NCI-H524 treated with DMSO at 0.1 percent for 48 hours (cell line): ENCODE data around the gene MTCL1.

Experiments
- DNase-seq: peaks from one replicate; lab custom pipeline; 2025; lab: John Stamatoyannopoulos, UW

The MTCL1 gene

DNA sequence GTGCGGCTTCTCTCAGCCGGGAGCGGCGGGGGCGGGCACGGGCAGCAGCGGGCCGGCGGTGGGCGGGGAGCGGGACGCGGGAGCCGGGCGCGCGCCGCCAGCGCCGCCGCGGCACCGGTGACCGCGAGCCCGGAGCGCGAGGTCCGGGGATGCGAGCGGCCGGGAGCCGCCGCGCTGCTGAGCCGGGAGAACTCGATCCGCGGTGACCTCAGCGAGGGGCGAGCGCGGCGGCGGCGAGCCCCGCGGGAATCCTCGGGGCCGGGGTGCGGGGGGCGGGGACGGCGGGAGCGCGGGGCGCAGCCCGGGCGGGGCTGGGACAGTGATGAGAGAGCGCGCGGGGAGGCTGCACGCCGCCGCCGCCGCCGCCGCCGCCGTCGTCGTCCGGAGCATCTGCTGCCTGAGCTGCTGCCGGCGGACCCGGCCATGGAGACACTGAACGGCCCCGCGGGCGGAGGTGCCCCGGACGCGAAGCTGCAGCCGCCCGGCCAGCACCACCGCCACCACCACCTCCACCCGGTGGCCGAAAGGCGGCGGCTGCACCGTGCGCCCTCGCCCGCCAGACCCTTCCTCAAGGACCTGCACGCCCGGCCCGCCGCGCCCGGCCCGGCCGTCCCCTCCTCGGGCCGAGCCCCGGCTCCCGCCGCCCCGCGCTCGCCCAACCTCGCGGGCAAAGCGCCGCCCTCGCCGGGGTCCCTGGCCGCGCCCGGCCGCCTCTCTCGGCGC is at the start of gene MTCL1:
MTCL1 (plus strand) TSS at position 319 of the 723 bp plus-strand sequence; CDS start at position 424, 105 bp downstream.
- DNase-seq: no peak

DNA sequence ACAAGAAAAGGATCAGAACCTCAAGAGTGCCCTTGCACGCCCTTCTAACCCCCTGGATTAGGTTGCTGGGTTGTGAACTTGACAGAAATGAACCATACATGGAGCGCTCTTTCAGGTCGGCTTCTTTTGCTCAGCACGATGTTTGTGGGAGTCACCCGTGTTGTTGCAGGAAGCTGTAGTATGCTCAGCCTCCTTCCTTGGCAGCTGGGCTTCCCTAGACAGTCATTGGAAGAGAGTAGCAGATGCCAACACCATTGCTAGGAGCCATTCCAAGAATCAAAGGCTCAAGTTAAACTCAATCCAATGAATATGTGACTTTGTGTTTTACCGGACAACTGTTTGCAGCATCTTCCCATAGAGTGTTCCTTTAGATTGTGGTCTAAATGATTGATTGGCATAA is 49.1 kb upstream of the MTCL1 start:
- no peak for DNase-seq

DNA sequence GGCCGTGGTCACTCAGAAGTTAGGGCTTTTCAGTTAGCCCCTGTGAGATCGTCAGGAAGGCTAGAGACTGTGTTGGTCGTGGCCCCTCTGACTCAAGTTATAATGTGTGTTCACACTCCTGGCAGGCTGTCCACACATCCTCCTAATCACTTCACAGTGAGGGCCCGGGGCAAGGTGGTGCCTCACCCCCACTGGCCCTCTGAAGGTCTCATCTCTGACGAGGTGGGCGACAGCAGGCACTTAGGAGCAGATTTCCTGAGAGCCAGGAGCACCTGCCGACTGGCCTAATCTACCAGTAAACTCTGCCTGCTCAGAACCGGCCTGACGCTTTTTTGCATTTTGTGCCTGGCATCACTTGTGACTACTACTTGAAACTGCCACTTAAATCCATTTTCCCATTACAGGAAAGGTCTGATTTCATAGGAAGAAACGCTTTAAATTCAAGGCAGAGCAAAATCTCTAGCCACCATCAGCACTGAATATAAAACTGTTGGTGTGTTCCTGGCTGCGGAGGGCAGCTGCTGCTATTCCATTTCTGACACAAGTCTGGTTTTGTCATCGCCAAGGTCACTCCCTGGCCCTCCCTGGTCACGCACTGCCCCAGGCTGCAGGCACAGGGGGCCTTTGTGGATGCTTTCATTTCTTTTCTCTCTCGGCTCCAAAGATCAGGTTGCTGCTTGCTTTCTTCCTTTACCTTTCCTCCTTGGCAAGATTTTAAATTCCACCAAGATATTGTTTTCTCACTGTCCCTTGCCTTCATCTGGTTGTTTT is 48.1 kb upstream of the MTCL1 start:
- peak; percentile 85 for DNase-seq

- DNase-seq: peak; percentile 46
Measured at GRCh38 chr18:8657873-8658470, 47.4 kb upstream of the MTCL1 start.

- DNase-seq: no peak
Measured at GRCh38 chr18:8658858-8659485, 46.4 kb upstream of the MTCL1 start.

- no peak for DNase-seq
Measured at GRCh38 chr18:8659609-8660242, 45.6 kb upstream of the MTCL1 start.

GRCh38 chr18:8660316-8660715 is 45.0 kb upstream of the MTCL1 start:
- no peak for DNase-seq

- DNase-seq: peak; percentile 36
Measured at GRCh38 chr18:8661754-8662559, 43.4 kb upstream of the MTCL1 start.

DNA sequence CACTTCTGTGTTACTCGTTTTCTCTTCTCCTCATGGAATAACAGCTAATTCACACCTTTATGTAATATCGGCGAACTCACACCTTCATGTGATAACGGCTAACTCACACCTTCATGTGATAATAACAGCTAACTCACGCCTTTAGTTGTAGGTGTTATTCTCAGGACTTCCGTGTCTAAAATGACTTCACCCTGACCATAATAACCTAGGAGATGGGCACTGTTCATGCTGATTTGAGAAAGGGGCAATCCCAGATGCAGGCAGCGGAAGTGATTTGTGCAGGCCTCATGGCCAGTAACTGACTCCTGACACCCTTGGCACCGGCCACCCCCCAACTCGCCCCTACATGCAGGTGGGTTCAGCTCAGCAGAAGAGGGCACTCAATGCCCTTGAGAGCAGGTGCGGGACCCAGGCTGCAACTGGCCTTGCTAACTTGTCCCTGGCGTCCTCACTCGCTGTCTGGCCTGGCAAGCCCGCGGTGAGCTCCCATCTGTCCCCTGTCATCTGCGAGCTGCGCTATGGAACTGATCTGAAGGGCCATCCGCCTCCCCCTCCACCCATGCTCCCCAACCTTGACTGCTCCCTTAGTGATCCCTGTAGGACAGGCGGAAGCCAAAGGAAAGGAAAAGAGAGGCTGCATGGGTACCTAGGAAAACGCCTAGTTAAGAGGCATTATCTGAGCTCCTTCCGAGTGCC is 42.6 kb upstream of the MTCL1 start:
- DNase-seq: peak; percentile 31

- no peak for DNase-seq
Measured at GRCh38 chr18:8667846-8668245, 37.5 kb upstream of the MTCL1 start.

DNA sequence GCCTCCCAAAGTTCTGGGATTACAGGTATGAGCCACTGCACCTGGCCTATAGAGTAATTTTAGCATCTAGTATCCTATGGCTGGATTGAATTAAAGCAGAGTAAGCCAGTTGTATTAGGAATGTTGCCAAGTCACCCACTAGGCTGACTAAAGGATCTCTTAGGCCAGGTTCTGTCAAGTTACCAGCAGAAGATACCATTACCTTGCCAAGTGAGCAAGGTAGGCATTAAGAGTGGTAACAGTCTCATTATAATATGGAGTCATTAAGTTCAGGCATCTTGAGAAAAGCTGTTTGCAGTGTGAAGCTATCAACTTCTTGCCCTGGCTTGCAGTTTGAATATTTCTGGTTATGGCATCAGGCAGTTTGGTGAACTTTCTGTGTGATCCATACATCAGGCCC is 37.0 kb upstream of the MTCL1 start:
- no peak for DNase-seq

DNA sequence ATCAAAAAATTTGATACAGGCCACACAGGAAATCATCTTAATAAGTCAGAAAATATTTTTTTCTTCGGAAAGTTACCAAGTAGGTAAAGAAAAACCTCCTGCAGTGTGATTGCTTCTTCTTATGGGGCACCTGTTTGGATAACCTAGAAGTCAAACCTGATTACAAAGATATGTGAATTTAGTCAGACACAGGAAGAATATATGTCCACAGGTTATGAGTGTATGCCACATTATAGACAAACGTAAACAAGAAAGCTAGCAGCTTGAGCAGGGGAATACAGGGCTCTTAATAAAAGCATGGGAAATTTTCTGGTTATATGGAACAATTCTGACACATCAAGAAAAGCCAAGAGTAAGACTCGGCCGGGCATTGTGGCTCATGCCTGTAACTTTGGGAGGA is 35.8 kb upstream of the MTCL1 start:
- no peak for DNase-seq

GRCh38 chr18:8673256-8674209 is 31.8 kb upstream of the MTCL1 start:
- no peak for DNase-seq

- no peak for DNase-seq
Measured at GRCh38 chr18:8675057-8675456, 30.3 kb upstream of the MTCL1 start.

DNA sequence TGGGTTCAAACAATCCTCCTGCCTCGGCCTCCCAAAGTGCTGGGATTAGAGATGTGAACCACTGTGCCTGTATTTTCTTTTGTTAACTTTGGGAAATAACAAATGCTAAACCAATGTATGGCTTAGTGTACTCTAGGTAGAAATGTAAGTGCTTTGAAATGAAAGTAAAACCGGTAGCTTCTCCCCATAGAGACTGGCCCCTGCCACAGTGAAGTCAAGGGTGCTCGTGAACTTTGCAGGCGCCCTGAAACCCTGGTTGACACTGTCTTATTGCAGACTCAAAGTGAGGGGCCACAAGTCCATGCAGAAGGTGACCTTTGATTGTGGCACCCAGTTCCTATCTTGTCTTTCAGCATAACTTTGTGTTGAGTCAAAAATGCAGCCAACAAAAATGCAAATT is 24.2 kb upstream of the MTCL1 start:
- no peak for DNase-seq

DNA sequence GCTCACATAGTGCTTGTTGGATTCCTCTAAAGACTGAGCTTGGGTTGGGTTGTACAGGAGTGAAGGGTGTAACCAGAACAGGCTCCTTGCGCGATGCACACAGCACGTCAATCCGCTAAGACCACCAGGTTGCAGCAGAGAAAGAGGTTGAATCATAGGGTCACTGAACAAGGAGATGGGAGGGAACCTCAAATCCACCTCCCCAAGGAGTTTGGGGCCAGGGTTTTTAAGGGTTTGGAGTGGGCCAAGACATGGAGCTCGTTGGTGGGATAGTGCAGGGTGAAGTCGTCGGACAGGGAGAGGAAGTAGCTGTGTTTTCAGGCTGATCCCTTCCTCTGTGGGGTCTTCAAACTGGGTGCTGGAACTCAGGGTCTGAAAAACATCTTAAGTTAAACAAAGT is 20.8 kb upstream of the MTCL1 start:
- no peak for DNase-seq

DNA sequence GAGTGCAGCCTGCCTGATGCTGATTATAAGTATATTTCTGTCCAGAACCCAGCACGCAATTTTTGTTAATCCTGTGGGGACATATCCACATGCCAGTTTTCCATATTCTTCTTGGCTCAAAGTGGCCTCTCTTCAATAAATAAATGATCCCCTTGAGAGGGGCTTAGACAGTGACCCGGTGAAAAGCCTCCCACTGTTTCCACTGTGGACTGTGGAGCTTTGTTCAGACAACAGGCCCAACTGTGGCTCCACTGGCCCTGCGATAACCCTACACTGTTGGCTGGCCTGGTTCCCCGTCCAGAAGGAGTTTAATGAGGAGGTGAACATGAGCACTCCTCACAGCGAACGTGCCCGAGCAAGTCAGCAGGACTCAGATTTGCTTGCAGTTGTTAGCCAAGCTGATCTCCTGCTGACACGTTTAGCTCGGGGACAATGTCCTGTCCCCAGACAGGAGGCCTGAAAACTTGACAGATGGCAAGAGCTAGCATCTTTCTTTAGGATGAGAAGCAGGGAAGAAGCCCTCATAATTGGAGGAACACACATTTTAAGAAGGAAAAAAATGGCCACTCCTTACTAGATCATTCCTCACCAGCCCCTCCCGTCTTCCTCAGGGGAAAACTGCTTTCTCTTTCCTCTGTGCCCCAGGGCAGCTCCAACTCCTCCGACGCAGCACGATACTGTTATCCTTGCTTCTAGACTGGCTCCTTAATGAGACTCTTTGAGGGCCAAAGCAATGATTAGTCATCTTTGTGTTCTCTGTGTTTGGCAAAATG is 20.0 kb upstream of the MTCL1 start:
- DNase-seq: peak; percentile 82

DNA sequence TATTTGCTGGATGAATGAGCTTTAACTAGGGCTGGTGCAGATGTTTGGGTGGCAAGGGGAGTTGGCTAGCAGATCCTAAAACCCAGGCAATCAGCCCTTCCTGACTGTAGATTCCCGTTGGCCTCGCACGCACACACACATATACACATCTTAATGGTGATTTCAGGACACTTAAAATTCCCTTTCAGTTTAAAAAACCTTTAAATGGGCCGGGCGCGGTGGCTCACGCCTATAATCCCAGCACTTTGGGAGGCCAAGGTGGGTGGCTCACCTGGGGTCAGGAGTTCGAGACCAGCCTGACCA is 19.5 kb upstream of the MTCL1 start:
- no peak for DNase-seq

DNA sequence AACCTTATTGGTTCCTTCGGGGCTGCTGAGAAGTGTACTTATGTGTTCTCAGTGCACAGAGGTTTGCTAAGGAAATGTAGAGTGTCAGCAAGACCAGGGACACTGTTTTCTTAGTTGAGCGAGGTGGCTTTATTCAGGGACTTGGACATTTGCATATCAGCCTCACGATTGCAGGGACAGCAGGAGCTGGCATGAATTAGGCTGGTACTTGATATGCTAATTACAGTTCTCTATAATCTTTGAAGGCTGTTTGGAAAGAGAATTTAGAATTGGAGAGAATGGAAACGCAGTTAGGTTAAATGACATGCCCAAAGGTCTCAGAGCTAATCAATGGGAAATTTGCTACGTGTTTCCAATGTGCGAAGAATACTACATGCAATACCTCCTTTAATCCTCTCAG is 18.7 kb upstream of the MTCL1 start:
- DNase-seq: peak; percentile 63
